ENCODE results near the gene JAG2.
"Not testable (repeated sequence)": the region's sequence is repeated elsewhere in the genome, so short reads cannot be mapped to it uniquely, and the experiment has no call there.

DNA sequence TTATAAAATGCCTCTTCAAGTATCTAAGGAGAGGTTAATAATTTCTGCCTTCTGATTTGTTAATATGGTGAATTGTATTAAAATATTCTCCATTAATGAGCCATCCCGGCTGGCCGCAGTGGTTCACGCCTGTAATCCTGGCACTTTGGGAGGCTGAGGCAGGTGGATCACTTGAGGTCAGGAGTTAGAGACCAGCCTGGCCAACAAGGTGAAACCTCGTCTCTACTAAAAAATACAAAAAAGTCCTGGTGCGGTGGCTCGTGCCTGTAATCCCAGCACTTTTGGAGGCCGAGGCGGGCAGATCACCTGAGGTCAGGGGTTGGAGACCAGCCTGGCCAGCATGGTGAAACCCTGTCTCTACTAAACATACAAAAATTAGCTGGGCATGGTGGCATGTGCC lies 59.3 kb downstream of the JAG2 start:
- TF ChIP-seq, protein P1, sequence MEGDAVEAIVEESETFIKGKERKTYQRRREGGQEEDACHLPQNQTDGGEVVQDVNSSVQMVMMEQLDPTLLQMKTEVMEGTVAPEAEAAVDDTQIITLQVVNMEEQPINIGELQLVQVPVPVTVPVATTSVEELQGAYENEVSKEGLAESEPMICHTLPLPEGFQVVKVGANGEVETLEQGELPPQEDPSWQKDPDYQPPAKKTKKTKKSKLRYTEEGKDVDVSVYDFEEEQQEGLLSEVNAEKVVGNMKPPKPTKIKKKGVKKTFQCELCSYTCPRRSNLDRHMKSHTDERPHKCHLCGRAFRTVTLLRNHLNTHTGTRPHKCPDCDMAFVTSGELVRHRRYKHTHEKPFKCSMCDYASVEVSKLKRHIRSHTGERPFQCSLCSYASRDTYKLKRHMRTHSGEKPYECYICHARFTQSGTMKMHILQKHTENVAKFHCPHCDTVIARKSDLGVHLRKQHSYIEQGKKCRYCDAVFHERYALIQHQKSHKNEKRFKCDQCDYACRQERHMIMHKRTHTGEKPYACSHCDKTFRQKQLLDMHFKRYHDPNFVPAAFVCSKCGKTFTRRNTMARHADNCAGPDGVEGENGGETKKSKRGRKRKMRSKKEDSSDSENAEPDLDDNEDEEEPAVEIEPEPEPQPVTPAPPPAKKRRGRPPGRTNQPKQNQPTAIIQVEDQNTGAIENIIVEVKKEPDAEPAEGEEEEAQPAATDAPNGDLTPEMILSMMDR (IDR thresholded peaks at IDR 0.05; ENCODE audit: low read length), result not testable (repeated sequence)
- TF ChIP-seq EZH2 (IDR thresholded peaks at IDR 0.05; ENCODE audit: borderline replicate concordance, low read length), result not testable (repeated sequence)
